Measurements from ENCODE around the gene CYTH3.
"Not testable (repeated sequence)": the region's sequence is repeated elsewhere in the genome, so short reads cannot be mapped to it uniquely, and the experiment has no call there.

DNA sequence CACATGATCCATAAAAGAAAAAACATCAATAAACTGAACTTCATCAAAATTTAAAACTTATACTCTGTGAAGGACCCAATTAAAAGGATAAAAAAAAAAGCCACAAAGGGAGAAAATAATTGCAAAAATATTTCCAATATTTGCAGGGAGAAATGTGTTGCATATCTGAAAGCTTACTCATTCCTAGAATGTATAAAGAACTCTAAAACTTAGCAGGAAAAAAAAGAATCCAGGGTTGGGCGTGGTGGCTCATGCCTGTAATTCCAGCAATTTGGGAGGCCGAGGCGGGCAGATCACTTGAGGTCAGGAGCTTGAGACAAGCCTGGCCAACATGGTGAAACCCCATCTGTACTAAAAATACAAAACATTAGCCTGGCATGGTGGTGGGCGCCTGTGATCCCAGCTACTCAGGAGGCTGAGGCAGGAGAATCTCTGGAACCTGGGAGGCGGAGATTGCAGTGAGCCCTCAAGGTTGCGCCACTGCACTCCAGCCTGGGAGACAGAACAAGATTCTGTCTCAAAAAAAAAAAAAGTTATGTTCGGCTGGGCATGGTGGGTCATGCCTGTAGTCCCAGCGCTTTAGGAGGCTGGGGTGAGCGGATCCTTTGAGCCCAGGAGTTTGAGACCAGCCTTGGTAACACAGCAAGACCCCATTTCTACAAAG is 11.1 kb upstream of the CYTH3 start:
- TF ChIP-seq, protein P1, sequence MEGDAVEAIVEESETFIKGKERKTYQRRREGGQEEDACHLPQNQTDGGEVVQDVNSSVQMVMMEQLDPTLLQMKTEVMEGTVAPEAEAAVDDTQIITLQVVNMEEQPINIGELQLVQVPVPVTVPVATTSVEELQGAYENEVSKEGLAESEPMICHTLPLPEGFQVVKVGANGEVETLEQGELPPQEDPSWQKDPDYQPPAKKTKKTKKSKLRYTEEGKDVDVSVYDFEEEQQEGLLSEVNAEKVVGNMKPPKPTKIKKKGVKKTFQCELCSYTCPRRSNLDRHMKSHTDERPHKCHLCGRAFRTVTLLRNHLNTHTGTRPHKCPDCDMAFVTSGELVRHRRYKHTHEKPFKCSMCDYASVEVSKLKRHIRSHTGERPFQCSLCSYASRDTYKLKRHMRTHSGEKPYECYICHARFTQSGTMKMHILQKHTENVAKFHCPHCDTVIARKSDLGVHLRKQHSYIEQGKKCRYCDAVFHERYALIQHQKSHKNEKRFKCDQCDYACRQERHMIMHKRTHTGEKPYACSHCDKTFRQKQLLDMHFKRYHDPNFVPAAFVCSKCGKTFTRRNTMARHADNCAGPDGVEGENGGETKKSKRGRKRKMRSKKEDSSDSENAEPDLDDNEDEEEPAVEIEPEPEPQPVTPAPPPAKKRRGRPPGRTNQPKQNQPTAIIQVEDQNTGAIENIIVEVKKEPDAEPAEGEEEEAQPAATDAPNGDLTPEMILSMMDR (IDR thresholded peaks at IDR 0.05), result not testable (repeated sequence)
- not testable (repeated sequence) for TF ChIP-seq POLR2A (IDR thresholded peaks at IDR 0.05)
